Measurements from ENCODE around the gene GLI2. TPM values are rescaled to one million over a fixed set of nuclear protein-coding genes. Genes with fewer than 3 reads are reported as not detected.

The GLI2 gene
- total RNA-seq, 2 experiments from 2014 or later = not detected

DNA sequence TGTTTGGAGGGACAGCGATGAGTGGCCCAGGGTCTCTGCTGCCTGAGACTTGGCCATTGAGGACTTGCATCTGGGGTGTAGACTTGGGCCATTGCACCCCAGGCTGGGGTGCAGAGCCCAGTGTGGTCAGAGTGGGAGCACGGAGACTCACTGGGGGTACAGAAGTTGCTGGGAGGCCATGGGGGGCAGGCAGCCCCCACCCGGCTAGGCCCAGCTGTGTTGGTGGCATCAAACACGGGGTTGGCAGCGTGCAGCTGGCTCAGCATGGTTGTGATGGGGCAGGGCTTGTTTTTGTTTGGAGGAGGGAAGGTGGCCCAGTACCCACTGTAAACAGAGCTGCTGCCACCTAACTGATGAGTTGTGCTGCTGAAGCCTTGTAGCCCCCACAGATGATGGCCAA, 42.1 kb downstream of the GLI2 start:
- no peaks in the 10 kb centered on the region for H4K20me1 ChIP-seq (ENCODE audit: insufficient read depth, low read length)
- no TSS peak for BruUV-seq (replicated peaks)
- CTCF ChIA-PET (ENCODE audit: unreplicated experiment) = no interaction called here
- no peaks in the 10 kb centered on the region for H3K9me3 ChIP-seq (ENCODE audit: low read length)
- no peaks in the 10 kb centered on the region for H3K9me2 ChIP-seq (ENCODE audit: insufficient read depth, low read length)
- H3K27ac ChIP-seq (ENCODE audit: low read depth, low read length, poor library complexity, severe bottlenecking) = no peak overlapping the region
- no peak overlapping the region for H3K4me3 ChIP-seq (ENCODE audit: low read depth, low read length, poor library complexity, severe bottlenecking)
- intact Hi-C loops (cut with micrococcal nuclease; ENCODE audit: unreplicated experiment) = no loop called here
- POLR2A ChIA-PET = no interaction called here
- no peak for DNase-seq (ENCODE audit: low spot score)
- H3K4me1 ChIP-seq (ENCODE audit: insufficient read depth, low read length, poor library complexity, severe bottlenecking) = no peaks in the 10 kb centered on the region
- no peak overlapping the region for H2AFZ ChIP-seq (ENCODE audit: low read length)
- H3K36me3 ChIP-seq (ENCODE audit: insufficient read depth, low read length) = no peaks in the 10 kb centered on the region
- TF ChIP-seq, protein P1, sequence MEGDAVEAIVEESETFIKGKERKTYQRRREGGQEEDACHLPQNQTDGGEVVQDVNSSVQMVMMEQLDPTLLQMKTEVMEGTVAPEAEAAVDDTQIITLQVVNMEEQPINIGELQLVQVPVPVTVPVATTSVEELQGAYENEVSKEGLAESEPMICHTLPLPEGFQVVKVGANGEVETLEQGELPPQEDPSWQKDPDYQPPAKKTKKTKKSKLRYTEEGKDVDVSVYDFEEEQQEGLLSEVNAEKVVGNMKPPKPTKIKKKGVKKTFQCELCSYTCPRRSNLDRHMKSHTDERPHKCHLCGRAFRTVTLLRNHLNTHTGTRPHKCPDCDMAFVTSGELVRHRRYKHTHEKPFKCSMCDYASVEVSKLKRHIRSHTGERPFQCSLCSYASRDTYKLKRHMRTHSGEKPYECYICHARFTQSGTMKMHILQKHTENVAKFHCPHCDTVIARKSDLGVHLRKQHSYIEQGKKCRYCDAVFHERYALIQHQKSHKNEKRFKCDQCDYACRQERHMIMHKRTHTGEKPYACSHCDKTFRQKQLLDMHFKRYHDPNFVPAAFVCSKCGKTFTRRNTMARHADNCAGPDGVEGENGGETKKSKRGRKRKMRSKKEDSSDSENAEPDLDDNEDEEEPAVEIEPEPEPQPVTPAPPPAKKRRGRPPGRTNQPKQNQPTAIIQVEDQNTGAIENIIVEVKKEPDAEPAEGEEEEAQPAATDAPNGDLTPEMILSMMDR (conservative IDR thresholded peaks at IDR 0.05; ENCODE audit: low read length) = no peak
- TF ChIP-seq EZH2phosphoT487 (IDR thresholded peaks at IDR 0.05; ENCODE audit: borderline replicate concordance, low read depth, low read length) = no peak
- H3K4me2 ChIP-seq (ENCODE audit: low read length) = no peak overlapping the region
- no peaks in the 10 kb centered on the region for H3K79me2 ChIP-seq (ENCODE audit: insufficient read depth, low read depth, low read length)

- Histone ChIP-seq H4K20me1 (ENCODE audit: insufficient read depth, low read length) (no peaks in the 10 kb centered on the region), H3K9me2 (ENCODE audit: insufficient read depth, low read length) (no peaks in the 10 kb centered on the region), H3K36me3 (ENCODE audit: insufficient read depth, low read length) (no peaks in the 10 kb centered on the region), H3K27ac (ENCODE audit: low read depth, low read length, poor library complexity, severe bottlenecking) (no peak overlapping the region), H3K4me3 (ENCODE audit: low read depth, low read length, poor library complexity, severe bottlenecking) (no peak overlapping the region), H2AFZ (ENCODE audit: low read length) (no peak overlapping the region), H3K79me2 (ENCODE audit: insufficient read depth, low read depth, low read length) (no peaks in the 10 kb centered on the region), H3K9me3 (ENCODE audit: low read length) (no peaks in the 10 kb centered on the region), H3K4me1 (ENCODE audit: insufficient read depth, low read length, poor library complexity, severe bottlenecking) (no peaks in the 10 kb centered on the region), H3K4me2 (ENCODE audit: low read length) (no peak overlapping the region)
- no peak for DNase-seq (ENCODE audit: low spot score)
- no TSS peak for BruUV-seq (replicated peaks)
- ChIA-PET POLR2A (no interaction called here), CTCF (ENCODE audit: unreplicated experiment) (no interaction called here)
- intact Hi-C loops (cut with micrococcal nuclease; ENCODE audit: unreplicated experiment) = no loop called here
- TF ChIP-seq, protein P1 (conservative IDR thresholded peaks at IDR 0.05; ENCODE audit: low read length) = no peak
- no peak for TF ChIP-seq EZH2phosphoT487 (IDR thresholded peaks at IDR 0.05; ENCODE audit: borderline replicate concordance, low read depth, low read length)
These were observed 42.6 kb downstream of the GLI2 start for GRCh38 chr2:120778244-120778643.

DNA sequence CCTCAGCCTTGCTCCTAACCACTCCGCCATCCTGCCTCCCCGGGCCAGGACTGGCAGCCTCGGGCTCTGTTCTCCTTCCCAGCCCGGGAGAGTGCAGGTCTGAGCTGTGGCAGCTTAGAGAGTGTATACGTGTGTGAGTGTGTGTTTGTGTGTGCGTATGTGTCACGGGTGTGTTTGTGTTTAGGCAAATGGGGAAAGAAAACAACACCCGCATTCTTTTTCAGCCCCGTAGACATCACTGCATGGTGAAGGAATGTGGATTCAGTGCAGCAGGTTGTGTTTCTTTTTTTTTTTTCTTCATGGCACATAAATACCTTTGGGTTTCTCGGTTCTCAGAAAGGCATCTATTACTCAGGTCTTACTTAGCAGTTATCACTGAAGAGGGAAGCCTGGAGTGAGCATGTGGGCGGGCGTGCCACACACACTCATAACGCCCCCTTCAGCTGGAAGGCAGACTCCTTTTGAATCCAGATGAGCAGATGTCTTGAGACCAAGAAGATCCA, 44.2 kb downstream of the GLI2 start:
- Histone ChIP-seq H3K9me3 (ENCODE audit: low read length) (no peaks in the 10 kb centered on the region), H4K20me1 (ENCODE audit: insufficient read depth, low read length) (no peaks in the 10 kb centered on the region), H3K36me3 (ENCODE audit: insufficient read depth, low read length) (no peaks in the 10 kb centered on the region), H2AFZ (ENCODE audit: low read length) (no peak overlapping the region), H3K27ac (ENCODE audit: low read depth, low read length, poor library complexity, severe bottlenecking) (no peak overlapping the region), H3K9me2 (ENCODE audit: insufficient read depth, low read length) (no peaks in the 10 kb centered on the region), H3K79me2 (ENCODE audit: insufficient read depth, low read depth, low read length) (no peaks in the 10 kb centered on the region), H3K4me2 (ENCODE audit: low read length) (no peak overlapping the region), H3K4me3 (ENCODE audit: low read depth, low read length, poor library complexity, severe bottlenecking) (no peak overlapping the region), H3K4me1 (ENCODE audit: insufficient read depth, low read length, poor library complexity, severe bottlenecking) (no peaks in the 10 kb centered on the region)
- intact Hi-C loops (cut with micrococcal nuclease; ENCODE audit: unreplicated experiment) = no loop called here
- CTCF ChIA-PET (ENCODE audit: unreplicated experiment) = no interaction called here
- BruUV-seq (replicated peaks) = no TSS peak
- no peak for DNase-seq (ENCODE audit: low spot score)
- TF ChIP-seq EZH2phosphoT487 (IDR thresholded peaks at IDR 0.05; ENCODE audit: borderline replicate concordance, low read depth, low read length) = no peak
- TF ChIP-seq, protein P1 (conservative IDR thresholded peaks at IDR 0.05; ENCODE audit: low read length) = no peak
- POLR2A ChIA-PET = interaction anchor here (1.0 kb wide), 1 partner anchor 15 kb away, joined by 4 read pairs; no protein-coding TSS in a partner anchor
